HG02642 (cell line): ENCODE results near the gene TP53I3.
"Not testable (repeated sequence)": the region's sequence is repeated elsewhere in the genome, so short reads cannot be mapped to it uniquely, and the experiment has no call there.

Source experiments
- ATAC-seq: cut with Tn5 transposase; IDR thresholded peaks from one replicate; pipeline ENCODE4 v1.9.1; 2021; ENCODE audit warnings: mild to moderate bottlenecking; ENCODE audit not compliant: unreplicated experiment, poor library complexity

The TP53I3 gene

DNA sequence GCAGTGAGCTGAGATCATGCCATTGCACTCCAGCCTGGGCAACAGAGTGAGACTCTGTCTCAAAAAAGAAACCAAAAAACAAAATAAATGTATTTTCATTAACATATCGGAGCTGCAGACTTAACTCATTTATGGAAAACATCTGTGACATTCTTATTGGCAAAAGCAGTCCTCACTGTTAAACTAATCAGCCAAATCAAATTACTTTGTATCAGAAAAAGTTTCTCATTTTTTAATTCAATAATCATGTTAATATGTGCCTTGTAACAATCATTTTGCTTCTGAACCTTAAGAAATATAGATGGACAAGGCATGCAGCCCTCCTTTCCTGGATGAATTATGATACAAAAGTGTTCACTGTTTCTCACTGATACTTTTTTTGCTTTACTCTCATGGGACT is 18.0 kb upstream of the TP53I3 start:
- no peak for ATAC-seq

DNA sequence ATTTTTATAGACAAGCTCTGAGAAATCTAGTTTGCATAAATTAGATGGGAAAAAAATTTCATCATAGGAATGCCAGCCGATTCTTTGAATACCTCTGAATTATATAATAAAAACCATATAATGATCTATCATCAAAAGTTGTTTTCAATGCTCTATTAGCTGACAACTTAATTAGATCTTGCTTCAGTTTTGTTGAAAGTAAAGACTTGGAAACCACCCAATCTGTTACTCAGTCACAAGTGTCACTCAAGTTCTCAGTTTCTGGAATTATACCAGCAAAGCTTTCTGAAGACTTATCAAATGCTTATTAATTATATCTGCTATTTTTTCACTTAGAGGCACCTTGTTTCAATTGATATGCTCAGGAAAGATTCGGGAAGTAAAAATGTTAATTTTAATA is 17.4 kb upstream of the TP53I3 start:
- no peak for ATAC-seq

DNA sequence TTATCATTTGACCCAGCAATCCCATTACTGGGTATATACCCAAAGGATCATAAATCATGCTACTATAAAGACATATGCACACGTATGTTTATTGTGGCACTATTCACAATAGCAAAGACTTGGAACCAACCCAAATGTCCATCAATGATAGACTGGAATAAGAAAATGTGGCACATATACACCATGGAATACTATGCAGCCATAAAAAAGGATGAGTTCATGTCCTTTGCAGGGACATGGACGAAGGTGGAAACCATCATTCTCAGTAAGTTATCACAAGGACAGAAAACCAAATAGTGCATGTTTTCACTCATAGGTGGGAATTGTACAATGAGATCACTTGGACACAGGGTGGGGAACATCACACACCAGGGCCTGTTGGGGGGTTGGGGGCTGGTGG is 16.1 kb upstream of the TP53I3 start:
- not testable (repeated sequence) for ATAC-seq

GRCh38 chr2:24095171-24095677 is 10.6 kb upstream of the TP53I3 start:
- ATAC-seq = not testable (repeated sequence)

DNA sequence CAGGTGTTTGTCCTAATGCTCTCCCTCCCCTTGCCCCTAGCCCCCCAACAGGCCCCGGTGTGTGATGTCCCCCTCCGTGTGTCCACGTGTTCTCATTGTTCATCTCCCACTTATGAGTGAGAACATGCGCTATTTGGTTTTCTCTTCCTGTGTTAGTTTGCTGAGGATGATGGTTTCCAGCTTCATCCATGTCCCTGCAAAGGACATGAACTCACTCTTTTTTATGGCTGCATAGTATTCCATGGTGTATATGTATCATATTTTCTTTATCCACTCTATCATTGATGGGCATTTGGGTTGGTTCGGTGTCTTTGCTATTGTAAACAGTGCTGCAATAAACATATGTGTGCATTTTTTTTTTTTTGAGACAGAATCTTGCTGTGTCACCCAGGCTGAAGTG is 8.6 kb upstream of the TP53I3 start:
- ATAC-seq = not testable (repeated sequence)

DNA sequence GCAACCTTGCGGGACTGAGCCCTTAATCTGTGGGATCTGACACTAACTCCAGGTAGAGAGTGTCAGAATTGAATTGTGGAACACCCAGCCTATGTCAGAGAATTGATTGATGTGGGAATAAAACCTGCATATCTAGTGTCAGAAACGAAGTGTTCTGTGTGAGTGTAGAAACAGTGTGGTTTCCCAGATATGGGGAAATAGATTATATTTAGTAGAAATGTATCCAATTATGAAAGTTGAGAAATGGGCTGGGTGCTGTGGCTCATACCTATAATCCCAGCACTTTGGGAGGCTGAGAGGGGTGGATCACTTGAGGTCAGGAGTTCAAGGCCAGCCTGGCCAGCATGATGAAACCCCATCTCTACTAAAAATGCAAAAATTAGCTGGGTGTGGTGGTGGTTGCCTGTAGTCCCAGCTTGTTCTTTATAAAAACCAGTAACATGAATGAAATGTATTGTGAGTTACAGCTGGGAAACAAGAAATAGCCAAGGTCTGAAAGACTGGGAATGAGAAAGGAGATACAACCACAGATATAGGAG is 4.3 kb upstream of the TP53I3 start:
- ATAC-seq = no peak

DNA sequence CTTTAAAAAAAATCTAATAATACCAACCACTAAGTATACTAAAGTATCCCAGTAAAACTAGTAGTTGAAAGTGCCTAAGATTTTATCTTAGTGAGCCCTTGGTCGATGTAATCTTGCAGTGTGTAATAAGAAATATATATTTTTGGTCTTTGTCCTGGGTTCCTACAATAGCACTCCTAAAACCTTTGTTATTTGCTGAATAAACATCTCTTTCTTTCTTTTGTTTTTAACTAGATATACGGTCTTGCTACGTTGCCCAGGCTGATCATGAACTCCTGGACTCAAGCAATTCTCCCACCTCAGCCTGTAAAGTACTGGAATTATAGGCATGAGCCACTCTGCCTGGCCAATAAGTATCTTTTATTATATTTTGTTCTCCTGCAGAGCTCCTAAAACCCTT is 2.4 kb upstream of the TP53I3 start:
- no peak for ATAC-seq

DNA sequence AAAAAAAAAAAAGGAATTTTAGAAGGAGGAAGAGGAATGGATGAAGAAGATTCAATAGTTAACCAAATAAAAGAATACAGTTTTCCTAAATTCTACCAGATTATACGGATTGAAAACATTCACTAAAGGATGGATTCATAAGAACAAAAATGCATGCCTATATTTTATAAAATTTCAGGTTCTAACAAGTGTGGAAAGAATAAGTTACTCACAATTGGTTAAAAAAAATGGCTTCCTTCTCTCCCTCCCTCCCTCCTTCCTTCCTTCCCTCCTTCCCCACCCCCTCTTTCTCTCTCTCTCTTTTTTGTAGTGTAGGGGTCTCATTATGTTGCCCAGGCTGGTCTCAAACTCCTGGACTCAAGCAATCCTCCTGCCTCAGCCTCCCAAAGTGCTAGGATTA is 1.6 kb upstream of the TP53I3 start:
- no peak for ATAC-seq

DNA sequence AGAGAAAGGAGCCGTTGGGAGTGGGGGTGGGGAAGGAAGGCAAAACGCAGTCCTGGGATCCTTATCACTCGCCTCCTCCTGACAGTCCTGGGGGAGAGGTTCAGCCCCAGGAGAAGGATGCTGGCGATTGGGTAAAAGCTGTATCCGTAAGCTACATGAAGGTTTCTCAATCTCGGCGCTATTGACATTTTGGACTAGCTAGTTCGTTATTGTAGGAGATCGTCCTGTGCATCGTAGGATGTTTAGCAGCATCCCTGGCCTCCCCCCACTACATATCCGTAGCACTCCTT is 511 bp upstream of the TP53I3 start:
- ATAC-seq = no peak

- peak; percentile 76 for ATAC-seq
Observed at GRCh38 chr2:24083567-24084385, 858 bp downstream of the TP53I3 start.

DNA sequence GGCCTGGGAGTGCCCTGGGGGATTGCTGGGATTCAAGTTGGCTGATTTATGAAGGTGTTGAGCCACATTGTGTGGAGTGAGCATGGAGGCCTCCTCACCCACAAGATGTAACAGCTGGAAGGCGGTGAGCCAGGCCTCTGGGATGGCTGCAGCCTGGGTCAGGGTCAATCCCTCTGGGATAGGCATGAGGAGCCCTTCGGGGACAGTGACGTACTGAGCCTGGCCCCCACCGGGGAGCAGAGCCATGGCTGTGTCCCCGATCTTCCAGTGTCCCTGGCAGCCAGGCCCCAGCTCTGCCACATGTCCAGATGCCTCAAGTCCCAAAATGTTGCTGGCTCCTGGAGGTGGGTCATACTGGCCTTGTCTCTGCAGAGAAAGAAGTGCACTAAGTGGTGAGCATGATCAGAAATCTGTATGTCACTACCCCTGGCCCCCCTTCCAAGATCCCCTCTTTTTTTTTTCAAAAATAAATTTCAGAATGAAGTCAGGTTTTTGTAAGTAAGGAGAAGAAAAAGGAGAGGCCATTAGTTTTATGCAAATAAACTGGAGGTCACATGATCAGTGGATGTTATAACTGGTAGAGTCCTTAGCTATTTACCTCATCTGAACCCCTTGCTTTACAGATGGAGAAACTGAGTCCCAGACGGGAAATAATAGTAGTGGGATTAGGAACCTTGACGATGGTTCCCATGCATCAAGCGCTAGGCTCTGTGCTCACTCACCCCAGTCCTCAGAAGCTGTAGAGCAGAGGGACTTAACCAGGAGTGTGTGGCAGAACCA is 1.7 kb downstream of the TP53I3 start:
- no peak for ATAC-seq

- no peak for ATAC-seq
Observed at GRCh38 chr2:24080701-24081100, 3.9 kb downstream of the TP53I3 start.

DNA sequence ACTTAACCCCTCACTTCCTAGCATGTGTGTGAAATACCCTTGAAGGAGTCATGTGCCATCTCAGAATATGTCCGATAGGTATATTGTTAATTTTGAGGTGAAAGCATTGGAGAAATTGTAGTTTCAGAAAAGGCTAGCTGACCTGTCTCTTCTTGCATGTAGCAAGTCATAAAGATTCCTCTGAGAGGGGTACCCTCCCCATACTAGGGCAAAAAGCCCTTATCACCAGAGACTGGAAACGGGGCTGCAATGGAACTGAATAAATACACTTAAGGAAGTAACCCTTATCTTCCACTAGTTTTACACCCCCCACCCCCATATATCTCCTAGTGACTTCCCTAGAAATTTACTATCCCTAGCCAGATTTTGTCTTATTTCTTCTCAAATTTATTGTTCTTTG is 6.8 kb downstream of the TP53I3 start:
- ATAC-seq = no peak

DNA sequence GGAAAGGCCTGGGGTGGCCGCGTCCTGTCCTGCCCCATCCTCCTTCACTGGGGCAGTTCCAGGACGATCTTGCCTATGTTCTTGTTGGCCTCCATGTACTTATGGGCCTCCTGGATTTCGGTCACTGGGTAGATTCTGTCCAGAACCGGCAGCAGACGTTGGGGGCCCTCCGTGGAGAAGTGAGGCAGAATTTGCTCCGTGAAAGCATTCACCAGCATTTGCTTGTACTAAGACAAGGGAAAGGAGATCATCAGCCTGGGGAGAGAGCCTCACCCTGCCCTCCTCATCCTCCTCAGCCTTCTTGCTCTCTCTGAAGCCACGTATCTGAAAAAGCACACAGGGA is 7.1 kb downstream of the TP53I3 start:
- ATAC-seq = no peak

DNA sequence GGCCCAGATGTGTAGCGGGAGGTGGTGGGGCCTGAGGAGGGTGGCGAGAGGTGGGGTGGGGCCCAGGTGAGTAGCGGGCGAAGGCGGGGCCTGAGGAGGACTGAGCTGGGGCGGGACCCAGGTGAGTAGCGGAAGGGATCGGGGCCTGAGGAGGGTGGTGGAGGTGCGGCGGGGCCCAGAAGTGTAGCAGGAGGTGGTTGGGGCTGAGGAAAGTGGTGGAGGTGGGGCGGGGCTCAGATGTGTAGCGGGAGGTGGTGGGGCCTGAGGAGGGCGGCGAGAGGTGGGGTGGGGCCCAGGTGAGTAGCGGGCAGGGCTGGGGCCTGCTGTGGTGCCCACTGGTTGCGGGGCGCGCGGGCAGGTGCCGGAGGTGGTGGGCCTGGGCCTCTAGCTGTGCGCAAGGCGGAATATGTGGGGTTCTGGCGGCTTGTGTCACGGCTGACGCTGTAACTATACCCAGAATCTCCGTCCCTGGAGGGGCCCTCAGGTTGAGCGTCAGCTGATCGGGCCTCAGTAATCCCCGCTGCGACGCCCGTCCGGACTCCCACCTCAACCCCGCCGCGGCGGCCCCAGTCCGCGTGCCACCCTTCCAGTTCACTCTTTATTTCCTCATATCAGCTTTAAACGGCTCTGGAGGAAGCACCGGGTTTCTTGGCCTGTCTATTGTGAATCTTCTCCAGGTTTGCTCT is 7.6 kb downstream of the TP53I3 start:
- peak; percentile 14 for ATAC-seq

DNA sequence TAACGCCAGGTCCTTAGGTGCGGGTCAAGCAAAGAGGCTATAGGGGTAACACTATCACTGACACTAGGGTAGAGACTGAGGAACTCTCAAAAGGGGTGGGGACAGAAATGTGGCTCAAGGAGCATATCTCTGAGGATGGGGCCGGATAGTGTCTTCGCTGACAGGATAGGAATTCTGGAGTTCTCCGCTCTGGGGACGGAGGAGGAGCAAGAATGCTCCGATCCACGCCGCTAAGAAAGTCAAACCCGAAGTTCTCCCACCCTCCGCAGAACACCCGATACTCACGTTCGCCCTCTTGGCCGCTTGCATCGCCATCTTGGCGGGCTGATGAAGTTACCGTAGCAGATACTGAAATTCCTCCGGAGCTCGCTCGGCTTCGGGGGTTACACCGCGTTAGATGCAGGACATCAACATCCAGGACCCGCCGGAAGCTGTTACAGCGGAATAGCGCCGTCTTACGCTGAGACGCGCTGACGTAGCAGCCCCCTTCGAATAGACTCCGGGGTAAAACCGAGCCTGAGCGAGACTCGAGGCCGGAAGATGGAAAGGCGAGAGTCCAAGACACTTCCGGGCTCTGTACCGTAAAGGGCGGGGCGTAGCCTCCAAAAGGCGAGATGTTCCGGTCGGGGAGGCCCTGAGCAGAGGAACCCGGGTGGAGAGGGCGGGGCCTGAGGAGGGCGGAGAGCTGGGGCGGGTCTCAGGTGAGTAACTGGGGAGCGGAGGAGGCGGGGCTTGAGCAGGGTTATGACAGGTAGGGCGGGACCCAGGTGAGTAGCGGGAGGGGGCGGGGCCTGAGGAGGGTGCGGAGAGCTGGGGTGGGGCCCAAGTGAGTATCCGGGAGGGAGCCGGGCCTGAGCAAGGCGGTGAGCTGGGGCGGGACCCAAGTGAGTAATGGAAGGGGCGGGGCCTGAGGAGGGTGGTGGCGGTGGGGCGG is 8.5 kb downstream of the TP53I3 start, which contains the start of gene SF3B6:
TSS of gene SF3B6 (minus strand) at position 412 of the 934 bp plus-strand sequence. CDS start at position 315, 97 bp downstream.
- peak; percentile 94 for ATAC-seq

DNA sequence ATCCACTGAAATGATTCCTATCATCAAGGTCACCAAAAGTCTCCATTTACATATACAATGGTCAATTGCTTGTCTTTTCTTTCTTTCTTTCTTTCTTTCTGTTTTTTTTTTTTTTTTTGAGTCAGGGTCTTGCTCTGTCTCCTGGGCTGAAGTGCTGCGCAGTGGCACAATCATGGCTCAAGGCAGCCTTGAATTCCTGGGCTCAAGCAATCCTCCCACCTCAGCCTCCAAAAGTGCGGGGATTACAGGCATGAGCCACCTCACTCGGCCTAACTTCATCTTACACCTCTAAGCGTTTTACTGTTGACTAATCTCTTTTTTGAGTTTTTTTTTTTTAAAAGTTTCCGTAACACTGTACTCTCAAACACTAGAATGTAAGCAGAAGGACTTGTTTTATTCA is 9.4 kb downstream of the TP53I3 start:
- ATAC-seq = no peak

GRCh38 chr2:24073816-24074215 is 10.8 kb downstream of the TP53I3 start:
- no peak for ATAC-seq

- ATAC-seq = no peak
Observed at GRCh38 chr2:24072259-24072658, 12.4 kb downstream of the TP53I3 start.

DNA sequence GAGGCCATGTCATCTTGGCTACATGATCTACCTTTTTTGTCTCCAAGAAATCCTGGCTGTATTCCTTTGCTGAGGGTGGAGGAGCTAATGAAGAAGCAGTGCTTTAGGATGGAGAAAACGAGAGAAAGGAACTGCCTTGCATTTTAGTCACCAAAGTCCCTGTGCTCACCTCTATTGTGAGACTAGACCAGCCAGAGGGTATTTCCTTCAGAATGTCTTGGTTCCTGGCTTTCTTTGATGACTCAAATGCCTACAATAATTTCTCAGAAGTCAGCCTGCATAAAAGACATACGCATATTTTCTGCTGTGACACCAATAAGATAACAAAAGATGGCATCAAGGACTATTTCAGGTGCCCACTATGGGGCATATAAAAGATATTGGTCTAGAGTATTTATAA is 19.3 kb downstream of the TP53I3 start:
- ATAC-seq = no peak
